GM20431 (cell line): ENCODE measurements around the gene NOS1.

Experiments
- in situ Hi-C: fragments of 300-500 bp; cut with MseI, MboI; formaldehyde crosslinking; loops from one replicate; pipeline ENCODE4 v1.15.0; 2020; ENCODE audit warnings: low sequenced_read_pairs; ENCODE audit not compliant: unreplicated experiment

NOS1 gene

GRCh38 chr12:117158911-117159553, 202.4 kb downstream of the NOS1 start:
- in situ Hi-C loops, result no loop called here
